ENCODE results near the gene MS4A10. TPM values are rescaled to one million over a fixed set of nuclear protein-coding genes. Genes with fewer than 3 reads are reported as not detected.

Gene MS4A10
- total RNA-seq, 1 donor from 2014 or later = not detected

- peaks cover 15% of the 10 kb centered on the region for H3K27me3 Mint-ChIP-seq (ENCODE audit: unreplicated experiment)
- DNase-seq (ENCODE audit: low spot score) = no peak
- H3K4me1 Mint-ChIP-seq (ENCODE audit: unreplicated experiment) = no peaks in the 10 kb centered on the region
- H3K27ac Mint-ChIP-seq (ENCODE audit: unreplicated experiment) = no peak overlapping the region
- H3K36me3 Mint-ChIP-seq (ENCODE audit: low read depth, unreplicated experiment) = no peaks in the 10 kb centered on the region
- H3K4me3 Mint-ChIP-seq (ENCODE audit: unreplicated experiment) = peak overlapping the region; percentile 15
- H3K9me3 Mint-ChIP-seq (ENCODE audit: unreplicated experiment) = no peaks in the 10 kb centered on the region
- TF ChIP-seq CTCF (IDR thresholded peaks at IDR 0.05; ENCODE audit: unreplicated experiment) = no peak
Observed at GRCh38 chr11:60769811-60770210, 15.3 kb upstream of the MS4A10 start.

GRCh38 chr11:60771146-60771545 is 14.0 kb upstream of the MS4A10 start:
- DNase-seq (ENCODE audit: low spot score) = no peak
- Mint-ChIP-seq H3K27me3 (ENCODE audit: unreplicated experiment) (peaks cover 16% of the 10 kb centered on the region), H3K4me3 (ENCODE audit: unreplicated experiment) (no peak overlapping the region), H3K27ac (ENCODE audit: unreplicated experiment) (no peak overlapping the region), H3K4me1 (ENCODE audit: unreplicated experiment) (no peaks in the 10 kb centered on the region), H3K36me3 (ENCODE audit: low read depth, unreplicated experiment) (no peaks in the 10 kb centered on the region), H3K9me3 (ENCODE audit: unreplicated experiment) (no peaks in the 10 kb centered on the region)
- TF ChIP-seq CTCF (IDR thresholded peaks at IDR 0.05; ENCODE audit: unreplicated experiment) = no peak

DNA sequence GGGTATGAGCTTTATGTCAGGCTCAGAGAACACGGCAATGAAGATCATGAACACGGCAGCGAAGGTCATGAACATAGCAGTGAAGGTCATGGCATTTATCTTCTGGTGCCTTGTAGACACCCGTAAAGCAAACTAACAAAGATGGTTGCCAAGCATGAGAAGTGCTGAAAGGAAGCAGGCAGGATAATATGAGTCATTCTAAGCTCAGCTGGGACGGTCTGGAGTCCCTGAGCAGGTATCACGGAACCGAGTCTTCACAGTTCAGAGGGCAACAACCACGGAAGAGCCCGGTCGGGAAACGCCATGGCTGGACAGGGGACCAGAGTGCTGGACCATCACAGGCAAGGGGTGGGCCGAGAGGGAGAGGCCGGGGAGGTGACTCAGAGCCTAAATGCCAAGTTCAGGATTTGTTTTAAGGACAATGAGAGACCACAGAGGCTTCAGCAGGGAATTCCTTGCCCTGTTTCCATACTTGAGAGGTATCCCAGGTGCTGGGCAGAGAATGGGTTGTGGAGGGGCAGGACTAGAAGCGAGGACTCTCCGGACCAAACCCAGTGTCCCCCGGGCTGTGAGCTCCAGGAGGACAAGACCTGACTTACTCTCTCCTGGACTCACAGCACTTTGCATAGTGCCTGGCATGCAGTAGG is 13.1 kb upstream of the MS4A10 start:
- no peaks in the 10 kb centered on the region for H3K9me3 Mint-ChIP-seq (ENCODE audit: unreplicated experiment)
- no peak overlapping the region for H3K27ac Mint-ChIP-seq (ENCODE audit: unreplicated experiment)
- no peak for TF ChIP-seq CTCF (IDR thresholded peaks at IDR 0.05; ENCODE audit: unreplicated experiment)
- H3K36me3 Mint-ChIP-seq (ENCODE audit: low read depth, unreplicated experiment) = no peaks in the 10 kb centered on the region
- H3K4me1 Mint-ChIP-seq (ENCODE audit: unreplicated experiment) = no peaks in the 10 kb centered on the region
- DNase-seq (ENCODE audit: low spot score) = no peak
- H3K4me3 Mint-ChIP-seq (ENCODE audit: unreplicated experiment) = no peak overlapping the region
- H3K27me3 Mint-ChIP-seq (ENCODE audit: unreplicated experiment) = peaks cover 15% of the 10 kb centered on the region

GRCh38 chr11:60772666-60773065 is 12.5 kb upstream of the MS4A10 start:
- DNase-seq (ENCODE audit: low spot score) = no peak
- H3K4me1 Mint-ChIP-seq (ENCODE audit: unreplicated experiment) = no peaks in the 10 kb centered on the region
- no peak overlapping the region for H3K27ac Mint-ChIP-seq (ENCODE audit: unreplicated experiment)
- no peak overlapping the region for H3K4me3 Mint-ChIP-seq (ENCODE audit: unreplicated experiment)
- H3K9me3 Mint-ChIP-seq (ENCODE audit: unreplicated experiment) = no peaks in the 10 kb centered on the region
- TF ChIP-seq CTCF (IDR thresholded peaks at IDR 0.05; ENCODE audit: unreplicated experiment) = no peak
- no peaks in the 10 kb centered on the region for H3K36me3 Mint-ChIP-seq (ENCODE audit: low read depth, unreplicated experiment)
- peaks cover 15% of the 10 kb centered on the region for H3K27me3 Mint-ChIP-seq (ENCODE audit: unreplicated experiment)

- Mint-ChIP-seq H3K27ac (ENCODE audit: unreplicated experiment) (no peak overlapping the region), H3K36me3 (ENCODE audit: low read depth, unreplicated experiment) (no peaks in the 10 kb centered on the region), H3K4me3 (ENCODE audit: unreplicated experiment) (no peak overlapping the region), H3K9me3 (ENCODE audit: unreplicated experiment) (no peaks in the 10 kb centered on the region), H3K27me3 (ENCODE audit: unreplicated experiment) (peaks cover 10% of the 10 kb centered on the region), H3K4me1 (ENCODE audit: unreplicated experiment) (no peaks in the 10 kb centered on the region)
- no peak for TF ChIP-seq CTCF (IDR thresholded peaks at IDR 0.05; ENCODE audit: unreplicated experiment)
- no peak for DNase-seq (ENCODE audit: low spot score)
Observed at GRCh38 chr11:60774726-60775125, 10.4 kb upstream of the MS4A10 start.
